ENCODE data around the gene NFE2L3.

NFE2L3 gene

GRCh38 chr7:26178272-26178960, 26.4 kb downstream of the NFE2L3 start:
- H3K4me3 ChIP-seq (ENCODE audit: low read depth, low read length): no peak overlapping the region
- DNase-seq (ENCODE audit: low read depth): no peak
- no peak for TF ChIP-seq CTCF (IDR thresholded peaks at IDR 0.05; ENCODE audit: low read depth, low read length, missing control alignments)

GRCh38 chr7:26179422-26179821, 27.4 kb downstream of the NFE2L3 start:
- no peak overlapping the region for H3K4me3 ChIP-seq (ENCODE audit: low read depth, low read length)
- no peak for TF ChIP-seq CTCF (IDR thresholded peaks at IDR 0.05; ENCODE audit: low read depth, low read length, missing control alignments)
- DNase-seq (ENCODE audit: low read depth): no peak

GRCh38 chr7:26179826-26180497, 28.0 kb downstream of the NFE2L3 start:
- no peak for DNase-seq (ENCODE audit: low read depth)
- TF ChIP-seq CTCF (IDR thresholded peaks at IDR 0.05; ENCODE audit: low read depth, low read length, missing control alignments): no peak
- H3K4me3 ChIP-seq (ENCODE audit: low read depth, low read length): no peak overlapping the region

GRCh38 chr7:26180792-26181198, 28.8 kb downstream of the NFE2L3 start:
- TF ChIP-seq CTCF (IDR thresholded peaks at IDR 0.05; ENCODE audit: low read depth, low read length, missing control alignments): no peak
- H3K4me3 ChIP-seq (ENCODE audit: low read depth, low read length): no peak overlapping the region
- no peak for DNase-seq (ENCODE audit: low read depth)

GRCh38 chr7:26181474-26182227, 29.7 kb downstream of the NFE2L3 start:
- H3K4me3 ChIP-seq (ENCODE audit: low read depth, low read length): no peak overlapping the region
- no peak for TF ChIP-seq CTCF (IDR thresholded peaks at IDR 0.05; ENCODE audit: low read depth, low read length, missing control alignments)
- no peak for DNase-seq (ENCODE audit: low read depth)

GRCh38 chr7:26182283-26182682, 30.3 kb downstream of the NFE2L3 start:
- no peak for TF ChIP-seq CTCF (IDR thresholded peaks at IDR 0.05; ENCODE audit: low read depth, low read length, missing control alignments)
- H3K4me3 ChIP-seq (ENCODE audit: low read depth, low read length): no peak overlapping the region
- no peak for DNase-seq (ENCODE audit: low read depth)
